NOMO-1 treated with dmso at 0.1 percent for 144 hours (cell line): Measurements from ENCODE around the gene CALN1.
"Not testable (repeated sequence)": the region's sequence is repeated elsewhere in the genome, so short reads cannot be mapped to it uniquely, and the experiment has no call there.

Source experiments
- DNase-seq: peaks from one replicate; lab custom pipeline; 2025; ENCODE audit not compliant: unreplicated experiment; lab: John Stamatoyannopoulos, UW

CALN1 gene

DNA sequence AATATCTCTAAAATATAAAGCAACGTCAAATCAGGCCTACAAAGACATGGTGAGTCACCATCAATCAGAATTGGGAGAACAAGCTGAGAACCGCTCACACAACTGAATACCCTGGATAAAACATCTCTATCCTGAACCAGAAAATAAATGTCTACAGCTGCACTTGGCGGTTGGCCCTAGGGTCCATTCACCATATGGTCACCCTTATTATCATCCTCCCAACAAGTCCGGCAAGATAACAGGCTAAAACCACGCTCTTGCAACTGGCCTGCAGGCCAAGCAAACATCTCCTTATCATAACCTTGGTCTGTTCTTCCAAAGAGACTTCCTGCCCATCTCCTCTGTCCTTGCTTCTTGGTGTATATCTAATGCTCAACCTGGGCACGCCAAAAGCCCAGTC lies 310.7 kb downstream of the CALN1 start:
- no peak for DNase-seq

DNA sequence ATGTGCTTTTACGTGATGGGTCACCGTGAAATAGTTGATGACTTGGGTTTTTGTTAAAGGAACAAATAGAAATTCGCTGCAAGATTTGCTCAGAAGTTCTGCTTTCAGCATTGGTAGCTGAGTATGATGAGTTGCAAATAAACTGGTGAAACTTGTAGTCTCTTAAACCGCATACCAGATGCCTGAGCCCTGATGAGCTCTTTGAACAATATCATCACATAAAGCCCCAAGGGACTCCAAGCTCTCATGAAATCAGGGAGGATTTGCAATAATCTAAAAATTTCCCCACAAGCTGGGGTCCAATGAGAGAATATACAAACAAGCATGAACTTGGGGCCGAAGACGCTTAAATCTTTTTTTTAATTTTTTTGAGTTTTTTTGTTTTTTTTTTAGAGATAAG lies 312.4 kb downstream of the CALN1 start:
- DNase-seq = no peak

- no peak for DNase-seq
Measured at GRCh38 chr7:72098807-72099580, 313.1 kb downstream of the CALN1 start.

DNA sequence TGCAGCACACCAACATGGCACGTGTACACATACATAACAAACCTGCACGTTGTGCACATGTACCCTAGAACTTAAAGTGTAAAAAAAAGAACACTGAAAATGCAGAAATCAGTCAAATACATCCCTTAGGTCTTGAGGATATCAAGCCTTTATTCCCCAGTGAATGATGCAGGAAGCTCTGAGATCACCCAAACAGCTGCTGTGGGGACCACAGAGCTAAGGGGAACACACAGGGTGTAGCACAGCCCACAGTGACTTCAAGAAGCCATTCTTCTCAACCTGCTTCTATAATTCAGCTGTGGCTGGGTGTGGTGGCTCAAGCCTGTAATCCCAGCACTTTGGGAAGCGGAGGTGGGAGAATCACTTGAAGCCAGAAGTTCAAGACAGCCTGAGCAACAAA lies 314.9 kb downstream of the CALN1 start:
- DNase-seq = no peak

DNA sequence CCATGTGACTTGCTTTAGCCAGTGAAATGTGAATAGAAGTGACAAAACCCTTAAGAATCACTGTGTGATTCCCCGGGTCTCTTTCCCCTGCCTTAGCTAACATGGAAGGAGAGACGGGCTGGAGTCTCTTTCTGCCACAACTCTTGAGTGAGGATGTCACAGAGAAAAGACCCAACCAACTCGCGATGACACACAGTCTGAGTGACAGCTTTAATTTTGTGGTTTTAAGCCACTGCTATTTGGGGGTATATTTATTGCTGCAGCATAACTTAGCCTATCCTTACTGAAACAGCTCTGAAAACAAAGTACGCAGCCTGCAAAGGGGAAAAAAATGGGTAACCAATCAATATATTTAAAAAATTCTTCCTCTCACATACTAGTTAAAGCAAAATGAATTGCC lies 319.4 kb downstream of the CALN1 start:
- no peak for DNase-seq

DNA sequence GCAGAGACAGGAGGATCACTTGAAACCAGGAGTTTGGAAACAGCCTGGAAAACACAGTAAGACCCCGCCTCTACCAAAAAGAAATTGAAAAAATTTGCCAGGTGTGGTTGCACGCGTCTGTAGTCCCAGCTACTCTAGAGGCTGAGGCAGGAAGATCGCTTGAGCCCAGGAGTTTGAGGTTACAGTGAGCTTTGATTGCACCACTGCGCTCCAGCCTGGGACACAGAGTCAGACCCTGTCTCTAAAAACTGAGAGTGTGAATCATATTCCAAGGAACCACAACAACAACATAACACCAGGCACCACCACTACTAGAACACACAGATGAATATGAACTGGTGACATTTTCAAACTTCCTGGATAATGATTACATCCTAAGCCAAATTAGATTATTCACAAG lies 324.2 kb downstream of the CALN1 start:
- DNase-seq = no peak

GRCh38 chr7:72080865-72081510 lies 331.1 kb downstream of the CALN1 start:
- no peak for DNase-seq

DNA sequence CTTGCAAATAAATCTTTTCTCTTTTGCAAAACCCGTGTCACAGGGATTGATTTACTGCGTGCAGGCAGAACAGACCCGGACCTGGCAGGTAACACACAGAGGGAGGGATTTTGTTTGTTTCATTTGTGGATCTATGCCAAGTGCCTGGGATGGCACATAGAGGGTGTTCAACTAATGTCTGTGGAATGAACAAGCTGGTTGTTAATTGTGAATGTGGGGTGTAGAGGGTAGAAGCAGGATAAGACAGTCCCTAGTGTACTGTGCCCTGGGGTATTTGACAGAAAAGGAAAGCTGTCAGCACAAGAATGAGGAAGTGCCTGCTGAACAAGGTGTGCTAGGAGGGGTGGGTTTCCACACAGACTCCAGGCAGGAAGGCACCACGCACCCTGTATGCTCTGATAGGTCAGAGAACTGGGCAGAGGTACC lies 331.8 kb downstream of the CALN1 start:
- no peak for DNase-seq

GRCh38 chr7:72078856-72079255 lies 333.3 kb downstream of the CALN1 start:
- no peak for DNase-seq

- DNase-seq = no peak
Measured at GRCh38 chr7:72078301-72078700, 333.8 kb downstream of the CALN1 start.

- no peak for DNase-seq
Measured at GRCh38 chr7:72077786-72078185, 334.4 kb downstream of the CALN1 start.

GRCh38 chr7:72072901-72073300 lies 339.2 kb downstream of the CALN1 start:
- DNase-seq = no peak

DNA sequence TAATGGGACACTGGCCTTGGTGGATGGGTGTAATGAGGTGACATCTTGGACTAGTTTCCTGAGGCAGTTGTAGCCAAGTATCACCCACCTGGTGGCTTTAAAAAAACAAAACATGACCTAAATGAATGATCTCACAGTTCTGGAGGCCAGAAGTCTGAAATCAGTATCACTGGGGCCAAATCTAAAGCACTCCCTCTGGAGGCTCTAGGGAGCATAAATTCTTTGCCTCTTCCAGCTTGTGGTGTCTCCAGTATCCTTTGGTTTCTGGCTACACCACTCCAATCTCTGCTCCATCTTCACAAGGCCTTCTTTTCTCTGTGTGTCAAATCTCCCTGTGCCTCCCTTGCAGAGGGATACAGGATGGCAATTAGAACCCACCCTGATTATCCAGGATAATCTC lies 342.9 kb downstream of the CALN1 start:
- DNase-seq = no peak

GRCh38 chr7:72065764-72066163 lies 346.4 kb downstream of the CALN1 start:
- DNase-seq = not testable (repeated sequence)

GRCh38 chr7:72064916-72065315 lies 347.2 kb downstream of the CALN1 start:
- DNase-seq = no peak

DNA sequence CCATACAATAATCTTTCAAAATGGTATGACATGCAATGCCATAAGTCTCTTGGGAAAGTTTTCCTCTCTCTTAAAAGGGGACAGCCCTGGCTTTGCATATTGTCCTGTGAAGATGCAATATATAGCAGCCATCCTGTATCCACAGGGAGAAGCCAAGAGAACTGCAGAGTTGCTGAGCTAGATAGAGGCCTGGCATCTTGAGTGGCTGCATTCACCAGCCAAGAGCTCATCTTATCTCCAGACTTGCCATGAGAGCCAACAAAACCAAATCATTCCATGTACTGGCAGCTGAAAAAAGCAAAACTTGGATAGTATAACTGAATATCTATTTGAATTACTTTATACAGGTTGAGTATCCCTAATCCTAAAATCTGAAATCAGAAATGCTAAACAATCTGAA lies 348.8 kb downstream of the CALN1 start:
- no peak for DNase-seq

DNA sequence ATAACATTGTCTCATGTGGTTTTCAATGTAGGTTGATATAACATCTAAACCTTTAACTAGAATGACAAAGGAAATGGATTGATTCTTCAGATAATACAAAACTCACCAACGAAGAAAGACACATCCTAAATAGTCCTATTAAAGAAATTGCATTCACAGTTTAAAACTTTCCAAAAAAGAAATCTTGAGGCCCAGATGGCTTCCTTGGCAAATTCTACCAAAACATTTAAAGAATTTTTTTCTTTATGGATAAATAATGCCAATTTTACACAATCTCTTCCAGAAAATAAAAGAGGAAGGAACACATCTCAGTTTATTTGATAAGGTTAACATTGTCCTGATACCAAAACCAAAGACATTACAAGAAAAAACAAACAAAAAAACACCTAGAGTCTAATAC lies 349.5 kb downstream of the CALN1 start:
- no peak for DNase-seq

GRCh38 chr7:72059925-72060324 lies 352.2 kb downstream of the CALN1 start:
- no peak for DNase-seq

GRCh38 chr7:72058579-72058978 lies 353.6 kb downstream of the CALN1 start:
- DNase-seq = peak; percentile 6

DNA sequence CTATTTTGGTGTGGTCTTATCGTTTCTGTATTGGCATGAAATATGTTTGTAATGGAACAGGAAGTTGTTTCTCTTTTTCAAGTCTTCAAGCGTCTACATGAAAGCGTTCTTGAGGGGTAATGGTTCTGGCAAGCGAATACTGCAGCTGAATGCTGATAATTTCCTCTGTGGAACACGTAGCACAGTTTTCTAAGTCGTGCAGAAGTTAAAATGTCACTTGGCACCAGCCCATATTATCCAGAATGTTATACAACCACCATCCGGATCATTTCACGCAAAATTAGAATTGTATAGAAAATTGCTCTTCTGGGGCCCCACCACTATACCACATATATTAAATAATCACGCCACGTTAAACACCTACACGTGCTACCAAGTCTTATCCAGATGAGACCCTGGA lies 354.3 kb downstream of the CALN1 start:
- DNase-seq = no peak

DNA sequence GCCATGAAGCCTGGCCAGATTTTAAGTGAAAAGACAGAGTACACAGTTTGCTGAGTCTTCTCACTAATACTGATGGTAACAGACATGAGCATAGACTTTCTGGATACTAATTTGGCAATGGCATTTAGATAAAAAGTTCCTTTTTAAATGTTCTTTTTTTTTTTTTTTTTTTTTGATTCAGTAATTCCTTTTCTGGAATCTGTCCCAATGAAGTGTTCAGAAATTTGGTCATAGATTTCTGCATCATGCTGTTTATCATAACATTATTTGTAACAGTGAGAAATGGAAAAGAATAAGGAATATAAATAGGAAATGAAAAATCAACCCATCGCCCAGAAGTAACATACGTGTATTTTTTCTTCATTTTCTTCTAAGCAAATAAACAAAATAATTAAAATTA lies 354.9 kb downstream of the CALN1 start:
- DNase-seq = no peak

GRCh38 chr7:72055426-72055825 lies 356.7 kb downstream of the CALN1 start:
- no peak for DNase-seq

DNA sequence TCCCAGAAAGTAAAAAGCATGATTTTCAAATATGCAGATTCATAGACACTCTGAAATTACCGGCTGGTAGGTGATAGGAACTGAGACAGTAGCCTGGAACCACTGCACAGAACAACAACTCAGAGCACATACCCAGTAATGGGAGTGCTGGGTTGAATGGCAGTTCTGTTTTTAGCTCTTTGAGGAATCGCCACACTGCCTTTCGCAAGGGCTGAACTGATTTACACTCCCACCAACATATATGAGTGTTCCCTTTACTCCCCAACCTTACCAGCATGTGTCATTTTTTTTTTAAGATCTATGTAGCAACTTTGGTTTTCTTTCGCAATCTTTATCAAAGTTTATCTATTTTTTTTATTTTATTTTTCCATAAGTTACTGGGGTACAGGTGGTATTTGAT lies 358.8 kb downstream of the CALN1 start:
- DNase-seq = peak; percentile 18
